CD4-positive, alpha-beta T cell treated with Interleukin-21 for 1 hour (primary cell): ENCODE results near the gene PTPN4.
A peak's percentile ranks its signal among the peaks of the same experiment; 100 is the strongest.
"Not testable (repeated sequence)": the region's sequence is repeated elsewhere in the genome, so short reads cannot be mapped to it uniquely, and the experiment has no call there.

Source experiments
- DNase-seq: peaks from one replicate; pipeline ENCODE4 v3.0.0-alpha.2; 2020

Gene PTPN4

GRCh38 chr2:119765433-119766002 is 5.8 kb downstream of the PTPN4 start:
- DNase-seq = no peak

- no peak for DNase-seq
These were observed 7.2 kb downstream of the PTPN4 start for GRCh38 chr2:119766944-119767343.

- DNase-seq = no peak
These were observed 9.0 kb downstream of the PTPN4 start for GRCh38 chr2:119768742-119769141.

- DNase-seq = no peak
These were observed 9.9 kb downstream of the PTPN4 start for GRCh38 chr2:119769645-119770044.

- no peak for DNase-seq
These were observed 11.6 kb downstream of the PTPN4 start for GRCh38 chr2:119771331-119771730.

- no peak for DNase-seq
These were observed 12.4 kb downstream of the PTPN4 start for GRCh38 chr2:119772128-119772527.

GRCh38 chr2:119772767-119773166 is 13.0 kb downstream of the PTPN4 start:
- peak; percentile 3 for DNase-seq

GRCh38 chr2:119774026-119774425 is 14.3 kb downstream of the PTPN4 start:
- DNase-seq = no peak

- no peak for DNase-seq
These were observed 15.4 kb downstream of the PTPN4 start for GRCh38 chr2:119775102-119775501.

- no peak for DNase-seq
These were observed 22.7 kb downstream of the PTPN4 start for GRCh38 chr2:119782308-119783027.

- DNase-seq = no peak
These were observed 25.2 kb downstream of the PTPN4 start for GRCh38 chr2:119784876-119785275.

GRCh38 chr2:119786295-119786694 is 26.6 kb downstream of the PTPN4 start:
- no peak for DNase-seq

- no peak for DNase-seq
These were observed 29.0 kb downstream of the PTPN4 start for GRCh38 chr2:119788752-119789151.

- no peak for DNase-seq
These were observed 30.7 kb downstream of the PTPN4 start for GRCh38 chr2:119790466-119790865.

- DNase-seq = no peak
These were observed 33.2 kb downstream of the PTPN4 start for GRCh38 chr2:119792907-119793312.

- no peak for DNase-seq
These were observed 34.5 kb downstream of the PTPN4 start for GRCh38 chr2:119794237-119794636.

- DNase-seq = no peak
These were observed 35.9 kb downstream of the PTPN4 start for GRCh38 chr2:119795309-119796303.

GRCh38 chr2:119800376-119800902 is 40.7 kb downstream of the PTPN4 start:
- no peak for DNase-seq

- no peak for DNase-seq
These were observed 41.3 kb downstream of the PTPN4 start for GRCh38 chr2:119801040-119801439.

GRCh38 chr2:119801989-119802388 is 42.3 kb downstream of the PTPN4 start:
- DNase-seq = not testable (repeated sequence)

- no peak for DNase-seq
These were observed 43.4 kb downstream of the PTPN4 start for GRCh38 chr2:119803101-119803500.

- not testable (repeated sequence) for DNase-seq
These were observed 44.7 kb downstream of the PTPN4 start for GRCh38 chr2:119804409-119804808.

- DNase-seq = no peak
These were observed 48.9 kb downstream of the PTPN4 start for GRCh38 chr2:119808516-119809147.
